ENCODE measurements around the gene EP400.

EP400 gene

DNA sequence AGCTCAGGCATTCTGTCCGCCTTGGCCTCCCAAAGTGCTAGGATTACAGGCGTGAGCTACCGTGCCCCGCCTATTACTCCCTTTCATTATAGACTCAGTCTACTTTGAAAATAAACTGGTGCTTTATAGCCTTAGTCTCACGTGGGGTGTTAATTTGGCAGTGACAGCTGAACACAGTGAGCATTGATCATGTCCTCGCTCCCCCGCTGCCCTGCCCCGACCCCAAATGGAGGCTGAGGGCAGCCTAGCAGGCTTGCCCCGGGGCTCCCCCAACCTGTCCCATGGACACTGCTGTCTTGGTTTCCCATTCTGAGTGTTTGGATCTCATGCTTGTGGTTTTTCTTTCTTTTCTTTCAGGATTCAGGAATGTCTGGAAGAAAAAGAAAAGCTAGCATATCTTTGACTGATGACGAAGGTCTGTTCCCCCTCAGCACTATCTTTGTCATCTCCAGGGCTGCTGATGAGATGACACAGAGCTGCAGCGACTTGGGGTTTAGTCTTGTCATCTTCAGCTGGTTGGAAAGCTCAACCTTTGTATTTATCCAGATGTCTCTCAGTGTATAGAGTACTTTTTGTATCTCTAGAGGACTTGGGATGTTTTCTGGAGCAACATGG is 42.2 kb downstream of the EP400 start:
- in situ Hi-C loops (cut with MboI; ENCODE audit: low pct_unique_long_range_greater_than_20kb, low sequenced_read_pairs, unreplicated experiment), result no loop called here
- no peak for DNase-seq (ENCODE audit: low spot score)
- TF ChIP-seq, protein P1, sequence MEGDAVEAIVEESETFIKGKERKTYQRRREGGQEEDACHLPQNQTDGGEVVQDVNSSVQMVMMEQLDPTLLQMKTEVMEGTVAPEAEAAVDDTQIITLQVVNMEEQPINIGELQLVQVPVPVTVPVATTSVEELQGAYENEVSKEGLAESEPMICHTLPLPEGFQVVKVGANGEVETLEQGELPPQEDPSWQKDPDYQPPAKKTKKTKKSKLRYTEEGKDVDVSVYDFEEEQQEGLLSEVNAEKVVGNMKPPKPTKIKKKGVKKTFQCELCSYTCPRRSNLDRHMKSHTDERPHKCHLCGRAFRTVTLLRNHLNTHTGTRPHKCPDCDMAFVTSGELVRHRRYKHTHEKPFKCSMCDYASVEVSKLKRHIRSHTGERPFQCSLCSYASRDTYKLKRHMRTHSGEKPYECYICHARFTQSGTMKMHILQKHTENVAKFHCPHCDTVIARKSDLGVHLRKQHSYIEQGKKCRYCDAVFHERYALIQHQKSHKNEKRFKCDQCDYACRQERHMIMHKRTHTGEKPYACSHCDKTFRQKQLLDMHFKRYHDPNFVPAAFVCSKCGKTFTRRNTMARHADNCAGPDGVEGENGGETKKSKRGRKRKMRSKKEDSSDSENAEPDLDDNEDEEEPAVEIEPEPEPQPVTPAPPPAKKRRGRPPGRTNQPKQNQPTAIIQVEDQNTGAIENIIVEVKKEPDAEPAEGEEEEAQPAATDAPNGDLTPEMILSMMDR (IDR thresholded peaks at IDR 0.05; ENCODE audit: extremely low read depth, insufficient read depth, missing control alignments), result no peak

DNA sequence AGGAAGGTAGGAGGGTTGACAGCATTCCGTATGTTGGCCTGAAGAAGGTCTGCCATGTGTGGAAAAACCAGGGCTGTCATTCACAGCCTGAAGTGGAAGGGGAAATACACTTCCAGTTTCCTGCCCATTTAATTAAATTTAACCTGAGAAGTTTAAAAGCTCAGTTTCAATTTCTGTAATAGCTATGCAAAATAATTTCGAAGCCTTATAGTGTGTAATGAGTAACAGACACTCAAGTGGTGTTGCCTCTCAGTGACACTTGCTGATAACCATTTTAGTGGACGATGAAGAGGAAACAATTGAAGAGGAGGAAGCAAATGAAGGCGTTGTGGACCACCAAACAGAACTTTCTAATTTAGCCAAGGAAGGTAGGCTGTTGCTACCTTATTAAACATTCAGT is 44.8 kb downstream of the EP400 start:
- in situ Hi-C loops (cut with MboI; ENCODE audit: low pct_unique_long_range_greater_than_20kb, low sequenced_read_pairs, unreplicated experiment), result no loop called here
- TF ChIP-seq, protein P1 (IDR thresholded peaks at IDR 0.05; ENCODE audit: extremely low read depth, insufficient read depth, missing control alignments), result no peak
- DNase-seq (ENCODE audit: low spot score), result peak; percentile 59

DNA sequence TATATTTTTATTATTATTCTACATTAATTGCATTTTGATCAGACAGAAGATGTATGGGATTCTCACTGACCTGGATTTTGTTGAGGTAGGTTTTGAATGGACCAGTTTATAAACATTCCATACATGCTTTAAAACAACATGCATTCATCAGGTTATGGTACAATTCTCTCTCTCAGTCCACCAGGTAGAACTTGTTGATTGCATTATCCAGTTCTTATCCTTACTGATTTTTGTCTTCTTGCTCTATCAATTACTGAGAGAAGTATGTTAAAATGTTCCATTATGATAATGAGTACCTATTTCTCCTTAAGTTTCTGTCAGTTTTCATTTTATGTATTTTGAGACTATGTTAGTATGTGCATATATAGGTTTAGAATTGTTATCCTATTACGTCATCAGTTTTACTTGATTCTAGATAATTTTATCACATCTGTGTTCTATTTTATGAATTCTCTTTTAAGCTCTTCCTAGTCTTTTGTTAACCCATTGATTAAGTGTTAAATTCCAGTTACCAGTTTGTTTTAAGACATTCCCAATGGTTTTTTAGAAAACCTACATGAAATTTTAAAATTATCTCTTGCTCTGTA is 50.6 kb downstream of the EP400 start:
- in situ Hi-C loops (cut with MboI; ENCODE audit: low pct_unique_long_range_greater_than_20kb, low sequenced_read_pairs, unreplicated experiment), result no loop called here
- TF ChIP-seq, protein P1 (IDR thresholded peaks at IDR 0.05; ENCODE audit: extremely low read depth, insufficient read depth, missing control alignments), result no peak
- no peak for DNase-seq (ENCODE audit: low spot score)

DNA sequence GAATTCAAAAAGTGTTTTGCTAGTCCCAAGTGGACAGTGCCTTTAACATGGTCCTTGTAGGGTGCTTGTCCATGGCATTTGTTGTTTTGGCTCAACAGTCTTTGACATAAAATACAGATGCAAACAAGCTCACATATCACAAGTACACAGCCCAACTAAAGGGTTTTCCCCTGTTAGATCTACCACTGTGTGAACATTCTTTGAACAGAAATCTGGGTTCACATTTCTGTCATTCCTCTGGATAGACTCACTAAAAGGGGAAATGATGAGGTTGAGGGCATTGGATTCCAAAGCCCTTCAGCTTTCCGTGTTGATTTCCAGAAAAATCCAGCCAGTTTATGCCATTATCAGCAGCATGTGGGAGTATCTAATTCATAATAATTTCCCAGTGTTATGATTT is 54.1 kb downstream of the EP400 start:
- in situ Hi-C loops (cut with MboI; ENCODE audit: low pct_unique_long_range_greater_than_20kb, low sequenced_read_pairs, unreplicated experiment), result no loop called here
- TF ChIP-seq, protein P1 (IDR thresholded peaks at IDR 0.05; ENCODE audit: extremely low read depth, insufficient read depth, missing control alignments), result no peak
- no peak for DNase-seq (ENCODE audit: low spot score)

DNA sequence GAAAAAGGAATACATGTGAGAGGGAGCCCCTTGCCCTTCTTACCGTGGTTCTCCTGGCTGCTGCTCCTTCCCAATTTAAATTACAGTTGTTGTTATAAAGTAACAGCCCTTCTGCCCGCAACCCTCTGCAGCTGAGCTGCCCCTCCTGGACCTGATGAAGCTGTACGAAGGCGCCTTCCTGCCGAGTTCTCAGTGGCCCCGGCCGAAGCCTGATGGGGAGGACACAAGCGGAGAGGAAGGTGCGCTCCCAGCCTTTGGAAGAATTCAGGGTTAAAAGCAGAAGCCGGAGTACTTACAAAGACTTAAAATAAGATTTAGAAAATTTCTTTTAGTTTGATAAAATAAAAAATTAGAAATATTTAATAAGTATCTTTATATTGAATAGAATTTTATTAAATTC is 55.2 kb downstream of the EP400 start:
- no peak for DNase-seq (ENCODE audit: low spot score)
- in situ Hi-C loops (cut with MboI; ENCODE audit: low pct_unique_long_range_greater_than_20kb, low sequenced_read_pairs, unreplicated experiment), result no loop called here
- TF ChIP-seq, protein P1 (IDR thresholded peaks at IDR 0.05; ENCODE audit: extremely low read depth, insufficient read depth, missing control alignments), result no peak

DNA sequence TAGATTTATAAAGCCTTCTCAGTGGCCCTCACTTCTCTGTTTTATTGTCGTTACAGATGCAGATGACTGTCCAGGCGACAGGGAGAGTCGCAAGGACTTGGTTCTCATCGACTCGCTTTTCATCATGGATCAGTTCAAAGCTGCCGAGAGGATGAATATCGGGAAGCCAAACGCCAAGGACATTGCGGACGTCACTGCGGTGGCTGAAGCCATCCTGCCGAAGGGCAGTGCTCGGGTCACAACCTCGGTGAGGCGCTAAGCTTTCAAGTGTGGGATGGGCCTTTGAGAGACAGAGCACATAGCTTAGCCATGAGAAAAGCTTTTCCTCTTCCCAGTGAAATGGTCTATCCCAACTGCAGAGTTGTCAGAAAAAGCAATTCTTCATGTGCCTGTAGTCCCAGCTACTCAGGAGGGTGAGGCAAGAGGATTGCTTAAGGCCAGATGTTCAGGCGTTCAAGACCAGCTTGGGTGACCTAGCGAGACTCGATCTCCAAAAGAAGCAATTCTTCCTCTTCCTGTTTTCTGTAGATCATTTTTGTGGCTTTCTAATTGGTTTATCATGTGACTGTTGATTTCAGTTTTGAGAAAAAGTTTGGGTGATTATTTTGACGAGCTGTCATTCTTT is 56.4 kb downstream of the EP400 start:
- TF ChIP-seq, protein P1 (IDR thresholded peaks at IDR 0.05; ENCODE audit: extremely low read depth, insufficient read depth, missing control alignments), result no peak
- in situ Hi-C loops (cut with MboI; ENCODE audit: low pct_unique_long_range_greater_than_20kb, low sequenced_read_pairs, unreplicated experiment), result no loop called here
- no peak for DNase-seq (ENCODE audit: low spot score)
